HepG2 (cell line): ENCODE results near the gene RASSF7. TPM values are rescaled to one million over a fixed set of nuclear protein-coding genes. Genes with fewer than 3 reads are reported as not detected.

ENCODE experiments used
- ATF4 ChIP-seq, 2 experiments: fragments of 450-650 bp in 1 of 2; sonication (generic) in 1 of 2; formaldehyde crosslinking; IDR thresholded peaks; 2 replicates each; pipeline versions ENCODE4 v1.5.0 to v1.8.0; 2020 to 2022; ENCODE audit warnings: mild to moderate bottlenecking in 1 of 2, missing genetic modification reagents in 1 of 2
- BCLAF1 ChIP-seq: fragments of 450-650 bp; IDR thresholded peaks from 2 replicates; pipeline ENCODE4 v1.6.1; 2017; ENCODE audit warnings: mild to moderate bottlenecking
- GPBP1L1 ChIP-seq: sonication (generic); formaldehyde crosslinking; IDR thresholded peaks from 2 replicates; pipeline ENCODE4 v1.5.0; 2020; ENCODE audit warnings: mild to moderate bottlenecking, missing genetic modification reagents
- KDM5B ChIP-seq: sonication (generic); formaldehyde crosslinking; IDR thresholded peaks from 2 replicates; pipeline ENCODE4 v1.4.0; 2020; ENCODE audit warnings: missing genetic modification reagents, mild to moderate bottlenecking, borderline replicate concordance
- MAFF ChIP-seq: IDR thresholded peaks from 2 replicates; pipeline ENCODE4 v1.6.1; 2011; ENCODE audit warnings: low read depth, low read length, improper control_type of control experiment
- MAFG ChIP-seq: sonication (generic); formaldehyde crosslinking; IDR thresholded peaks from 2 replicates; pipeline ENCODE4 v1.5.1; 2020; ENCODE audit warnings: mild to moderate bottlenecking, missing genetic modification reagents
- NBN ChIP-seq: fragments of 450-650 bp; conservative IDR thresholded peaks from 2 replicates; pipeline ENCODE4 v1.6.1; 2017
- NFE2L1 ChIP-seq: sonication (generic); formaldehyde crosslinking; IDR thresholded peaks from 2 replicates; pipeline ENCODE4 v1.4.0; 2020; ENCODE audit warnings: missing genetic modification reagents, mild to moderate bottlenecking, borderline replicate concordance
- PITX1 ChIP-seq: sonication (generic); formaldehyde crosslinking; IDR thresholded peaks from 2 replicates; pipeline ENCODE4 v1.5.1; 2020; ENCODE audit warnings: mild to moderate bottlenecking, missing genetic modification reagents
- POLR2G ChIP-seq: fragments of 200-400 bp; formaldehyde crosslinking; IDR thresholded peaks from 2 replicates; pipeline ENCODE4 v1.6.1; 2018; ENCODE audit warnings: mild to moderate bottlenecking, low read depth, low read length, moderate library complexity
- SALL1 ChIP-seq: sonication (generic); formaldehyde crosslinking; IDR thresholded peaks from 2 replicates; pipeline ENCODE4 v1.8.0; 2022; ENCODE audit warnings: mild to moderate bottlenecking, missing genetic modification reagents
- SAP130 ChIP-seq: IDR thresholded peaks from 2 replicates; pipeline ENCODE4 v1.6.1; 2016; ENCODE audit warnings: low read depth
- ZMAT3 ChIP-seq: sonication (generic); formaldehyde crosslinking; conservative IDR thresholded peaks from 2 replicates; pipeline ENCODE4 v1.7.0; 2021; ENCODE audit warnings: missing genetic modification reagents
- ZNF44 ChIP-seq: sonication (generic); formaldehyde crosslinking; IDR thresholded peaks from 2 replicates; pipeline ENCODE4 v1.5.1; 2020; ENCODE audit warnings: mild to moderate bottlenecking, missing genetic modification reagents
- polyA plus RNA-seq, 8 experiments: library from polyadenylated mRNA; depleted of rRNA in 3 of 8; stranded (reverse) in 7 of 8; unstranded in 1 of 8; fragments of >200 nt; fragmentation: Illumina TruSeq in 4 of 8; extraction: Trizol in 4 of 8; gene quantifications; 2 replicates each; pipeline versions ENCODE4 v1.2.1 to v1.2.3, GENCODE V29; 2011 to 2016; ENCODE audit warnings: low read depth in 4 of 8, missing spikeins in 1 of 8, mixed read lengths in 1 of 8; ENCODE audit not compliant: insufficient read depth in 1 of 8
- total RNA-seq, 5 experiments: library from RNA; depleted of rRNA; stranded (reverse); fragments of >200 nt; fragmentation: Illumina TruSeq; extraction: Trizol; gene quantifications; 2 replicates each; pipeline ENCODE4 v1.2.3, GENCODE V29; 2016; ENCODE audit warnings: low read depth in 1 of 5
- TF ChIP-seq, protein P1 (sequence below): IDR thresholded peaks from 2 replicates; pipeline ENCODE4 v1.4.0; 2020; ENCODE audit warnings: mild to moderate bottlenecking, missing genetic modification reagents
- TF ChIP-seq, protein P2 (sequence below): sonication (generic); formaldehyde crosslinking; IDR thresholded peaks from 2 replicates; pipeline ENCODE4 v1.4.0; 2020; ENCODE audit warnings: missing genetic modification reagents

Gene RASSF7
- total and polyA plus RNA-seq, 2 of the 13 experiments (the other 11 are each of a cell fraction or from before 2014, with no cell fraction given) = 20.2 to 28.6 TPM

DNA sequence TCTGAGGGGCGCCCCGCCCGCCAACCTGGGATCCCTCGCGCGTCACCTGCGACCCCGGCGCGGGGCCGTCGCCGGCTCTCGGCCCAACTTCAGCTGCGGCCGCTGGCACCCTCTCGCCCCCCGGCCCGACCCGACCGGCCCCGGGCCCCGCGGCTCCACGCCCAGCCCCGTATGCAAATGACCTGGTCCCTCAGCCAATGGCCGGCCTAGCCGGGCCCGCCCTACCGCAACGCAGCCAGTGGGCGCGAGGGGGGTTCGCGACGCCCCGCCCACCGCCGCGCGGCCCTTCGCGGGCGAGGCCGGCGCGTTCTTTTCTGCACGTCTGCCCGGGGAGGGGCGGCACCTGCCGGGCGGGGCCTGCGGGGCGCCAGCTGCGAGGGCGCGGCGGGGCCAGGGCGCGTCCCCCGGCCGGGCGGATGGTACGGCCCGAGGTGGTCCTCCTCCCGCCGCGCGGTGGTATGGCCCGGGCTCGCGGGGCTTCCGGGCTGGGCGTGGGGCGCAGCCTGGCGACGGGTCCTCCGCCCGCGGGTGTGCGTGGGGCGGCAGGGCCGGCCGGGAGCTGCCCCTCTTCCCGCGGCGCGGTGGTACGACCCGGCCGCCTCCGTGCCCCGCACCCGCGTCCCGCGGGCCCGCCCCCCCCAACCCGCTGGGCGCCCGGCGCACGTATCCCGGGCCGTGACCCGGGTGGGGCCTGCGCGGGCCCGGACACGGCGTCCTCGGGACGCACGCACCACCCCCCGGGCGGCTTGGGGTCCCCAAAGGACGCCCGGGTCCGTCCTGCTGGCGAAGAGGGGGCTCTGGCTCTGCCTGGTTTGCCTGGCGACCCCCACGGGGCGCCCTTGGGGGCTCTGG, 7.8 kb downstream of the RASSF7 start (continued):
- TF ChIP-seq SAP130 (CRISPR knock-in tag) (peak; percentile 51; the same call in 1 of the 2 replicates), GPBP1L1 (CRISPR knock-in tag) (no peak), BCLAF1 (no peak), MAFF (no peak), NFE2L1 (no peak), ATF4 (CRISPR knock-in tag; IDR thresholded peaks at IDR 0.05) (no peak), ZMAT3 (CRISPR knock-in tag) (no peak), POLR2G (peak; percentile 61), KDM5B (no peak), ZNF44 (no peak), NBN (no peak), SALL1 (peak; percentile 33; the same call in 1 of the 2 replicates), PITX1 (CRISPR knock-in tag) (no peak), MAFG (CRISPR knock-in tag) (no peak)
- TF ChIP-seq, protein P1, sequence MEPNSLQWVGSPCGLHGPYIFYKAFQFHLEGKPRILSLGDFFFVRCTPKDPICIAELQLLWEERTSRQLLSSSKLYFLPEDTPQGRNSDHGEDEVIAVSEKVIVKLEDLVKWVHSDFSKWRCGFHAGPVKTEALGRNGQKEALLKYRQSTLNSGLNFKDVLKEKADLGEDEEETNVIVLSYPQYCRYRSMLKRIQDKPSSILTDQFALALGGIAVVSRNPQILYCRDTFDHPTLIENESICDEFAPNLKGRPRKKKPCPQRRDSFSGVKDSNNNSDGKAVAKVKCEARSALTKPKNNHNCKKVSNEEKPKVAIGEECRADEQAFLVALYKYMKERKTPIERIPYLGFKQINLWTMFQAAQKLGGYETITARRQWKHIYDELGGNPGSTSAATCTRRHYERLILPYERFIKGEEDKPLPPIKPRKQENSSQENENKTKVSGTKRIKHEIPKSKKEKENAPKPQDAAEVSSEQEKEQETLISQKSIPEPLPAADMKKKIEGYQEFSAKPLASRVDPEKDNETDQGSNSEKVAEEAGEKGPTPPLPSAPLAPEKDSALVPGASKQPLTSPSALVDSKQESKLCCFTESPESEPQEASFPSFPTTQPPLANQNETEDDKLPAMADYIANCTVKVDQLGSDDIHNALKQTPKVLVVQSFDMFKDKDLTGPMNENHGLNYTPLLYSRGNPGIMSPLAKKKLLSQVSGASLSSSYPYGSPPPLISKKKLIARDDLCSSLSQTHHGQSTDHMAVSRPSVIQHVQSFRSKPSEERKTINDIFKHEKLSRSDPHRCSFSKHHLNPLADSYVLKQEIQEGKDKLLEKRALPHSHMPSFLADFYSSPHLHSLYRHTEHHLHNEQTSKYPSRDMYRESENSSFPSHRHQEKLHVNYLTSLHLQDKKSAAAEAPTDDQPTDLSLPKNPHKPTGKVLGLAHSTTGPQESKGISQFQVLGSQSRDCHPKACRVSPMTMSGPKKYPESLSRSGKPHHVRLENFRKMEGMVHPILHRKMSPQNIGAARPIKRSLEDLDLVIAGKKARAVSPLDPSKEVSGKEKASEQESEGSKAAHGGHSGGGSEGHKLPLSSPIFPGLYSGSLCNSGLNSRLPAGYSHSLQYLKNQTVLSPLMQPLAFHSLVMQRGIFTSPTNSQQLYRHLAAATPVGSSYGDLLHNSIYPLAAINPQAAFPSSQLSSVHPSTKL (CRISPR knock-in tag) = no peak
- TF ChIP-seq, protein P2, sequence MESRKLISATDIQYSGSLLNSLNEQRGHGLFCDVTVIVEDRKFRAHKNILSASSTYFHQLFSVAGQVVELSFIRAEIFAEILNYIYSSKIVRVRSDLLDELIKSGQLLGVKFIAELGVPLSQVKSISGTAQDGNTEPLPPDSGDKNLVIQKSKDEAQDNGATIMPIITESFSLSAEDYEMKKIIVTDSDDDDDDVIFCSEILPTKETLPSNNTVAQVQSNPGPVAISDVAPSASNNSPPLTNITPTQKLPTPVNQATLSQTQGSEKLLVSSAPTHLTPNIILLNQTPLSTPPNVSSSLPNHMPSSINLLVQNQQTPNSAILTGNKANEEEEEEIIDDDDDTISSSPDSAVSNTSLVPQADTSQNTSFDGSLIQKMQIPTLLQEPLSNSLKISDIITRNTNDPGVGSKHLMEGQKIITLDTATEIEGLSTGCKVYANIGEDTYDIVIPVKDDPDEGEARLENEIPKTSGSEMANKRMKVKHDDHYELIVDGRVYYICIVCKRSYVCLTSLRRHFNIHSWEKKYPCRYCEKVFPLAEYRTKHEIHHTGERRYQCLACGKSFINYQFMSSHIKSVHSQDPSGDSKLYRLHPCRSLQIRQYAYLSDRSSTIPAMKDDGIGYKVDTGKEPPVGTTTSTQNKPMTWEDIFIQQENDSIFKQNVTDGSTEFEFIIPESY (CRISPR knock-in tag) = no peak
